Measurements from ENCODE around the gene LRRC23. TPM values are rescaled to one million over a fixed set of nuclear protein-coding genes. Genes with fewer than 3 reads are reported as not detected.
A peak's percentile ranks its signal among the peaks of the same experiment; 100 is the strongest.

Gene LRRC23
- total and polyA plus RNA-seq, 2 of the 13 experiments (the other 11 are each of a cell fraction or from before 2014, with no cell fraction given): 6.0 to 7.8 TPM

- TF ChIP-seq, protein P1, sequence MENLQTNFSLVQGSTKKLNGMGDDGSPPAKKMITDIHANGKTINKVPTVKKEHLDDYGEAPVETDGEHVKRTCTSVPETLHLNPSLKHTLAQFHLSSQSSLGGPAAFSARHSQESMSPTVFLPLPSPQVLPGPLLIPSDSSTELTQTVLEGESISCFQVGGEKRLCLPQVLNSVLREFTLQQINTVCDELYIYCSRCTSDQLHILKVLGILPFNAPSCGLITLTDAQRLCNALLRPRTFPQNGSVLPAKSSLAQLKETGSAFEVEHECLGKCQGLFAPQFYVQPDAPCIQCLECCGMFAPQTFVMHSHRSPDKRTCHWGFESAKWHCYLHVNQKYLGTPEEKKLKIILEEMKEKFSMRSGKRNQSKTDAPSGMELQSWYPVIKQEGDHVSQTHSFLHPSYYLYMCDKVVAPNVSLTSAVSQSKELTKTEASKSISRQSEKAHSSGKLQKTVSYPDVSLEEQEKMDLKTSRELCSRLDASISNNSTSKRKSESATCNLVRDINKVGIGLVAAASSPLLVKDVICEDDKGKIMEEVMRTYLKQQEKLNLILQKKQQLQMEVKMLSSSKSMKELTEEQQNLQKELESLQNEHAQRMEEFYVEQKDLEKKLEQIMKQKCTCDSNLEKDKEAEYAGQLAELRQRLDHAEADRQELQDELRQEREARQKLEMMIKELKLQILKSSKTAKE (CRISPR knock-in tag; IDR thresholded peaks at IDR 0.05; ENCODE audit: borderline replicate concordance): no peak
- TF ChIP-seq REPIN1 (CRISPR knock-in tag; IDR thresholded peaks at IDR 0.05; ENCODE audit: borderline replicate concordance, low read depth) (no peak), ZGPAT (CRISPR knock-in tag; IDR thresholded peaks at IDR 0.05) (peak; percentile 60; the same call in 1 of the 2 replicates), SMAD3 (CRISPR knock-in tag; IDR thresholded peaks at IDR 0.05) (peak; percentile 68; the same call in 1 of the 2 replicates), CCDC6 (CRISPR knock-in tag; IDR thresholded peaks at IDR 0.05) (0 out of 2 replicates have a peak, but pooled peaks have one; percentile 48), PCBP1 (IDR thresholded peaks at IDR 0.05; ENCODE audit: borderline replicate concordance, low read depth, low read length) (0 out of 2 replicates have a peak, but pooled peaks have one; percentile 9), ZBTB39 (CRISPR knock-in tag; IDR thresholded peaks at IDR 0.05) (no peak), MXI1 (IDR thresholded peaks at IDR 0.05; ENCODE audit: borderline replicate concordance, low read depth, low read length) (peak; percentile 73; the same call in 1 of the 3 replicates), SPEN (CRISPR knock-in tag; IDR thresholded peaks at IDR 0.05; ENCODE audit: low read depth) (peak; percentile 57; the same call in 1 of the 2 replicates), CSRNP2 (CRISPR knock-in tag; conservative IDR thresholded peaks at IDR 0.05; ENCODE audit: low read depth) (no peak), RELA (CRISPR knock-in tag; IDR thresholded peaks at IDR 0.05) (peak; percentile 48; the same call in 1 of the 2 replicates), THYN1 (CRISPR knock-in tag; IDR thresholded peaks at IDR 0.05; ENCODE audit: borderline replicate concordance, low read depth) (no peak), MED13 (CRISPR knock-in tag; IDR thresholded peaks at IDR 0.05) (0 out of 2 replicates have a peak, but pooled peaks have one; percentile 30), ZNF589 (CRISPR knock-in tag; conservative IDR thresholded peaks at IDR 0.05) (no peak), RBFOX2 (IDR thresholded peaks at IDR 0.05; ENCODE audit: low read depth, low read length) (peak; percentile 63), ATF1 (CRISPR knock-in tag; IDR thresholded peaks at IDR 0.05) (no peak), POLR2A (IDR thresholded peaks at IDR 0.05; ENCODE audit: insufficient read depth in 1 of 2, low read depth in 2 of 2, low read length in 2 of 2) (peak in 1 of 2 experiments; percentile 87; a peak in 2 of 4 replicates), SAP130 (CRISPR knock-in tag; IDR thresholded peaks at IDR 0.05; ENCODE audit: low read depth) (peak; percentile 93), ZNF263 (CRISPR knock-in tag; IDR thresholded peaks at IDR 0.05) (peak; percentile 43; the same call in 1 of the 2 replicates), ONECUT2 (CRISPR knock-in tag; IDR thresholded peaks at IDR 0.05) (no peak), ZFP41 (CRISPR knock-in tag; IDR thresholded peaks at IDR 0.05; ENCODE audit: borderline replicate concordance) (no peak), KAT7 (CRISPR knock-in tag; IDR thresholded peaks at IDR 0.05; ENCODE audit: borderline replicate concordance) (no peak), ZNF468 (CRISPR knock-in tag; IDR thresholded peaks at IDR 0.05) (no peak)
Measured at GRCh38 chr12:6946033-6946919, 41.7 kb downstream of the LRRC23 start (continued).
